ENCODE measurements around the gene SYTL1. TPM values are rescaled to one million over a fixed set of nuclear protein-coding genes. Genes with fewer than 3 reads are reported as not detected.

Gene SYTL1
- total RNA-seq, 1 experiment from 2014 or later: 81.8 TPM

DNA sequence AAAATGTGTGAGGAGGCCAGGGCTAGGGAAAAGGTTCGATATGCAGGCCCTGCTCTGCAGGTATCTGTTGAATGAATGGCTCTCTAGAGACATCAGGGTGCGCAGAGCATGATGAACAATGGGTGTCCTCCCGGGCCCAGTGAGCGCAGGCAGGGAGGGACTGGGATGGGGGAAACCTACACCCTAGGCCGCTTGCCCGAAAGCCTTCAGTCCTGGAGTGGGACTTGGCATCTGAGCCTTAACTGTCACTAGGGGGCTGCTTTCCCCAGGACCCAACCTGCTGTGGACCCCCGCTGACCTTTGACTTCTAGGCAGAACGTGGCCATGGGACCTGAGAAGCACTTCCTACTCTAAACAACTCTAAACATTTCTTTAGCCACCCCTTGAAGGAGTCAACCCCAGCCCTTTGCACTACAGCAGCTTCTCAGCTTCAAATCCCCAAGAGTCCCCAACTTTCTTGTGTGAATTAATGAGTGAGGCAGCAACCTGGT lies 25.4 kb downstream of the SYTL1 start:
- Mint-ChIP-seq H3K4me3 (ENCODE audit: unreplicated experiment) (peak overlapping the region; percentile 85), H3K27ac (ENCODE audit: low read depth, unreplicated experiment) (peak overlapping the region; percentile 35), H3K36me3 (ENCODE audit: insufficient read depth, unreplicated experiment) (peaks cover 15% of the 10 kb centered on the region), H3K27me3 (ENCODE audit: insufficient read depth, unreplicated experiment) (no peaks in the 10 kb centered on the region), H3K4me1 (ENCODE audit: insufficient read depth, unreplicated experiment) (peaks cover 12% of the 10 kb centered on the region), H3K9me3 (ENCODE audit: unreplicated experiment) (no peaks in the 10 kb centered on the region)
- CTCF ChIA-PET: interaction anchor here (0.7 to 4.8 kb wide), 16 partner anchors 8 to 481 kb away, joined by 3 to 31 read pairs (median 8); partner anchors contain the start of genes CD164L2 and GPR3
- POLR2A ChIA-PET: interaction anchor here (0.7 to 4.1 kb wide), 16 partner anchors 13 to 387 kb away, joined by 3 to 78 read pairs (median 8); partner anchors contain the start of genes CD164L2, FAM76A, IFI6 and SYTL1
- no peak for DNase-seq (ENCODE audit: unreplicated experiment)
- BruUV-seq (replicated peaks): no TSS peak
- no peak for TF ChIP-seq CTCF (IDR thresholded peaks at IDR 0.05; ENCODE audit: unreplicated experiment)
- intact Hi-C loops (cut with micrococcal nuclease): loop anchor here (2.0 kb wide), 1 partner anchor 22 kb away; no protein-coding TSS in a partner anchor

- Mint-ChIP-seq H3K4me1 (ENCODE audit: insufficient read depth, unreplicated experiment) (peaks cover 11% of the 10 kb centered on the region), H3K4me3 (ENCODE audit: unreplicated experiment) (no peak overlapping the region), H3K9me3 (ENCODE audit: unreplicated experiment) (no peaks in the 10 kb centered on the region), H3K27me3 (ENCODE audit: insufficient read depth, unreplicated experiment) (no peaks in the 10 kb centered on the region), H3K27ac (ENCODE audit: low read depth, unreplicated experiment) (peak overlapping the region; percentile 11), H3K36me3 (ENCODE audit: insufficient read depth, unreplicated experiment) (peaks cover 7% of the 10 kb centered on the region)
- no TSS peak for BruUV-seq (replicated peaks)
- TF ChIP-seq CTCF (IDR thresholded peaks at IDR 0.05; ENCODE audit: unreplicated experiment): peak; percentile 22
- DNase-seq (ENCODE audit: unreplicated experiment): peak; percentile 35
- POLR2A ChIA-PET: interaction anchor here (0.7 to 1.7 kb wide), 2 partner anchors 27 to 36 kb away, joined by 4 to 11 read pairs; partner anchors contain the start of gene SYTL1
- intact Hi-C loops (cut with micrococcal nuclease): no loop called here
- CTCF ChIA-PET: interaction anchor here (0.5 to 4.8 kb wide), 6 partner anchors 12 to 269 kb away, joined by 3 to 27 read pairs (median 6); no protein-coding TSS in a partner anchor
These were observed 27.2 kb downstream of the SYTL1 start for GRCh38 chr1:27368869-27369582.

DNA sequence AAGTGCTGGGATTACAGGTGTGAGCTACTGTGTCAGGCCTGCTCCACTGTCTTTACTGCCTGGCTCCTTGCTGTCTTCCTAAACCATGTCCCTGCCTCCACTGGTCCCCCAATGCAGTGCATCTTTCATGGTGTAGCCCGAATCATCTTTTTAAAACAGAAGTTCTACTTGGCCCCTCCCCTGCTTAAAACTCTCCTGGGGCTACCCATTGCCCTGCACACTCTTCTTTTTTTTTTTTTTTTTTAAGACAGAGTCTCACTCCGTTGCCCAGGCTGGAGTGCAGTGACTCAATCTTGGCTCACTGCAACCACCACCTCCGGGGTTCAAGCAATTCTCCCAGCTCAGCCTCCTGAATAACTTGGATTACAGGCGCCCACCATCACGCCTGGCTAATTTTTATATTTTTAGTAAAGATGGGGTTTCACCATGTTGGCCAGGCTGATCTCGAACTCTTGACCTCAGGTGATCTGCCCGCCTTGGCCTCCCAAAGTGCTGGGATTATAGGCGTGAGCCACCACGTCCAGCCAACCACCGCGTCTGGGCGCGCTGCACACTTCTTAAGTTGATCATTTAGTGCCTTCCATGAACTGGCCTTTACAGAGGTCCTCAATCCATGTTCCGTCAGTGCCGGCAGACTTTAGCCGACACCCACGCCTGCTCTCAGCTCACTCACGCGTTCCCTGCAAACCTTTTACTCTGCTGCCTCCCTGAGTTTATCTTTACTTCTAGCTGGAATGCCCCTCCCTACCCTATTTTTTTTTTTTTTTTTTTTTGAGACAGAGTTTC lies 30.4 kb downstream of the SYTL1 start:
- peaks cover 2% of the 10 kb centered on the region for H3K4me1 Mint-ChIP-seq (ENCODE audit: insufficient read depth, unreplicated experiment)
- no peak for TF ChIP-seq CTCF (IDR thresholded peaks at IDR 0.05; ENCODE audit: unreplicated experiment)
- DNase-seq (ENCODE audit: unreplicated experiment): no peak
- intact Hi-C loops (cut with micrococcal nuclease): no loop called here
- no peaks in the 10 kb centered on the region for H3K27me3 Mint-ChIP-seq (ENCODE audit: insufficient read depth, unreplicated experiment)
- H3K27ac Mint-ChIP-seq (ENCODE audit: low read depth, unreplicated experiment): no peak overlapping the region
- ChIA-PET POLR2A (interaction anchor here (0.7 kb wide), 1 partner anchor 45 kb away, joined by 3 read pairs; no protein-coding TSS in a partner anchor), CTCF (interaction anchor here (0.5 to 1.5 kb wide), 8 partner anchors 15 to 1550 kb away, joined by 3 to 5 read pairs (median 3); partner anchors contain the start of gene SYTL1)
- no peaks in the 10 kb centered on the region for H3K36me3 Mint-ChIP-seq (ENCODE audit: insufficient read depth, unreplicated experiment)
- H3K4me3 Mint-ChIP-seq (ENCODE audit: unreplicated experiment): no peak overlapping the region
- H3K9me3 Mint-ChIP-seq (ENCODE audit: unreplicated experiment): no peaks in the 10 kb centered on the region
- no TSS peak for BruUV-seq (replicated peaks)
